T-helper 17 cell (primary cell): ENCODE measurements around the gene MAK. TPM values are rescaled to one million over a fixed set of nuclear protein-coding genes. Genes with fewer than 3 reads are reported as not detected.
"Not testable (repeated sequence)": the region's sequence is repeated elsewhere in the genome, so short reads cannot be mapped to it uniquely, and the experiment has no call there.

Experiments
- ATAC-seq: fragments of 150-1000 bp; cut with Tn5 transposase; 2 replicates; pipeline ENCODE4 v1.10.0; 2021; ENCODE audit warnings: mild to moderate bottlenecking, moderate library complexity
- DNase-seq, 3 donors: peaks; one replicate each; pipeline versions ENCODE4 v3.0.0 to v3.0.0-alpha.2; 2020 to 2021
- H3K9me3 ChIP-seq: one replicate; pipeline ENCODE4 v1.7.0; 2013; ENCODE audit warnings: low read length, mild to moderate bottlenecking; ENCODE audit not compliant: control insufficient read depth, poor library complexity, severe bottlenecking
- H3K27ac Mint-ChIP-seq: one replicate; pipeline ENCODE4 v1.8.0; 2022; ENCODE audit warnings: mild to moderate bottlenecking, moderate library complexity, mixed read lengths
- H3K27me3 Mint-ChIP-seq: one replicate; pipeline ENCODE4 v1.8.0; 2022; ENCODE audit warnings: mixed read lengths
- H3K36me3 Mint-ChIP-seq: one replicate; pipeline ENCODE4 v1.8.0; 2022; ENCODE audit warnings: low read depth, mixed read lengths
- H3K4me1 Mint-ChIP-seq: one replicate; pipeline ENCODE4 v1.8.0; 2022; ENCODE audit warnings: mild to moderate bottlenecking, mixed read lengths
- H3K4me3 Mint-ChIP-seq: one replicate; pipeline ENCODE4 v1.8.0; 2022; ENCODE audit warnings: mild to moderate bottlenecking, moderate library complexity, mixed read lengths
- total RNA-seq, 4 donors: library from RNA in 2 of 4; stranded (reverse) in 2 of 4; gene quantifications; one replicate each; pipeline ENCODE4 v1.2.3 and lab custom pipeline; 2022 to 2026

Gene MAK
- total RNA-seq, 2 donors from 2014 or later: 0.75 to 0.78 TPM

DNA sequence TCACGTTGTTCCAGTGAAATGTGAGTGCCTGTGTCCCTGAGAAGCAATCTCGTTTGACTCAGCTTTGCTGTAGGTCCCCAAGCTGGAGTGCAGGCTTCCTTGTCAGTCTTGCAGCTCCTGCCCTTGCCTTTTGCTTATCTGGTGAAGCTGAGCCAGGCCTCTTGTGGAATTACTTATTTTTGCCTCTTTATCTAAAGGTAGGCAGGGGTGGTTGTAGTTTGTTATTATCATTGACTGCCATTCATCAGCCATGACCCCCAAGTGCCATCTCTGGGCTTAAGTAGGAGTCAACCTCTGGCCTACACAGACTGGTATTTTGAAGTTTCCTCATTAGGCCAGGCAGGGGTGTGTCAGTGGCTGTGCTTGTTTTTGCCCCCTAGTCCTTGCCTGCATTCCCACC is 88.6 kb downstream of the MAK start:
- no peaks in the 10 kb centered on the region for H3K9me3 ChIP-seq
- peak overlapping the region; percentile 49 for H3K27ac Mint-ChIP-seq
- H3K36me3 Mint-ChIP-seq: peaks cover 7% of the 10 kb centered on the region
- no peak overlapping the region for H3K4me3 Mint-ChIP-seq
- peaks cover 50% of the 10 kb centered on the region for H3K4me1 Mint-ChIP-seq
- DNase-seq (no peak), ATAC-seq (no peak)
- H3K27me3 Mint-ChIP-seq: no peaks in the 10 kb centered on the region

DNA sequence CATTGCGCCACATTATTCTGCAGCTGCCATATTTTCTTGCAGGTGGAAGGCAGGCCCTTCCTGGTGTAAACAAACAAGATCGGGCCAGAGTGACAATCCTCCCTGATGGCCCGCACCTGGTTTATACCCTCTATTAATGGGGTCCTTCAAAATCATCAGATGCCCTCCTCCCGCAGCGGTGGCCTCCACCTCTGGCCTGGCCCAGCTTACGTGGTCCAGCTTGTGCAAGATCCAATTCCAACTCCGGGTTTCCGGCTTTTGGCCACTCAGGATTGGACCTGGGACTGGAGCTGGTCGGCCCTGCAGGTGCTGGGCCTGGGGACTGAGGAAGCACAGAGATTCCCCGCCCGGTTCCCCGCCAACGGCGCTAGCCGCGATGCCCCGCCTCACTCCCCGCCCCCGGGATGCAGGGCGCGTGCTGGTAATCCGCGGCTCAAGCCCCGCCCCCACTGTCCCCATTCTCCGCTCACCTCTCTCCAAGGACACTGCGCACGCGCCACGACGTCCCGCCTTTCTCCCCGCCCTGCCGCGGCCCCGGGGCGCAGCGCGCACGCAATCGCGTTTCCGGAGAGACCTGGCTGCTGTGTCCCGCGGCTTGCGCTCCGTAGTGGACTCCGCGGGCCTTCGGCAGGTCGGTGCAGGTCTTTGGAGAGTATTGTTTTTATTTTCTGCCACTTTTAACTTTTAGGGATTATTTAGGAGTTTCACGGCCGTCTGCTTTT is 90.9 kb downstream of the MAK start, which contains the start of gene TMEM14B:
TMEM14B (plus strand) TSS at position 555 of the 722 bp plus-strand sequence. CDS start 1,441 bp downstream, outside the sequence.
- peaks cover 41% of the 10 kb centered on the region for H3K4me1 Mint-ChIP-seq

DNA sequence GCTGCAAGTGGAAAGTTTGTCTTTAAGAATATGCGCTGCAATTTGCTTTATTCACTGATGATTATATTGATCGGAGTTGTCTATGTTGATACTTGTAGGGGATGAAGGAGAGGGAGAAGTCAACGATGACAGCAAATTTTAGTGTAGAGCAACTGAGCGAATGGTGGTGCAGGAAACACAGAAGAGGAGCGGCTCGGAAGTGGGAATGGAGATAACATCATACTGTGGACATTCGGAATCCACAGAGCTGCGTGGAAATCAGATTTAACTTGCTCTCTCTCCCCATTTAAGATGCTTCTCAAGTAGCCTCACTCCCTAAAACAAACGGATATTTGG is 91.5 kb downstream of the MAK start:
- DNase-seq (no peak), ATAC-seq (no peak)
- H3K9me3 ChIP-seq: no peaks in the 10 kb centered on the region
- H3K4me3 Mint-ChIP-seq: peak overlapping the region; percentile 92
- no peaks in the 10 kb centered on the region for H3K27me3 Mint-ChIP-seq
- H3K27ac Mint-ChIP-seq: peak overlapping the region; percentile 95
- peaks cover 2% of the 10 kb centered on the region for H3K36me3 Mint-ChIP-seq
- H3K4me1 Mint-ChIP-seq: peaks cover 41% of the 10 kb centered on the region

More for the DNA sequence above, 90.9 kb downstream of the MAK start, which contains the start of gene TMEM14B:
- Mint-ChIP-seq H3K27me3 (no peaks in the 10 kb centered on the region), H3K27ac (peak within 1 kb of the TSS; percentile 95), H3K4me3 (peak within 1 kb of the TSS; percentile 92), H3K36me3 (peaks cover 2% of the 10 kb centered on the region)
- DNase-seq (peak; percentile 99 to 100 (median 100)), ATAC-seq (peak; percentile 97)
- H3K9me3 ChIP-seq: no peaks in the 10 kb centered on the region

DNA sequence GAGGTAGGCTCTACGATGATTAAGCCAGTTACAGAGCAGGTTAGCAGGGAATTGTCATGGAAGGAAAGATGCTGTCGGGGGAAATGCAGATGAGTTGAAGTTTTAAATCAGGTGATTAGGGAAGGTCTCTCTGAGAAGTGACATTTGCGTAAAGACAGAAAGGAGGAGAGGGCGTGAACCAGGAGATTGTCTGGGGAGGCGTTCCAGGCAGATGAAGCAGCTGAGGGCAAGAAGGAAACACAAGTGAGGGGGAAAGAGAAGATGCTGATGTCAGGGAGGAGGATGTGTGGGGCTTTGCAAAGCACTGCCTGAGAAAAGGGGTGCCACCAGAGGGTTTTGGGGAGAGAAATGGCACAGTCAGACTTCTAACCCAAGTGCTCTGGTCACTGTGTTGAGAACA is 93.2 kb downstream of the MAK start:
- no peak for DNase-seq
- H3K4me1 Mint-ChIP-seq: peaks cover 32% of the 10 kb centered on the region
- no peaks in the 10 kb centered on the region for H3K9me3 ChIP-seq
- no peak for ATAC-seq
- no peak overlapping the region for H3K27ac Mint-ChIP-seq
- H3K36me3 Mint-ChIP-seq: peaks cover 2% of the 10 kb centered on the region
- H3K27me3 Mint-ChIP-seq: no peaks in the 10 kb centered on the region
- H3K4me3 Mint-ChIP-seq: peak overlapping the region; percentile 59

DNA sequence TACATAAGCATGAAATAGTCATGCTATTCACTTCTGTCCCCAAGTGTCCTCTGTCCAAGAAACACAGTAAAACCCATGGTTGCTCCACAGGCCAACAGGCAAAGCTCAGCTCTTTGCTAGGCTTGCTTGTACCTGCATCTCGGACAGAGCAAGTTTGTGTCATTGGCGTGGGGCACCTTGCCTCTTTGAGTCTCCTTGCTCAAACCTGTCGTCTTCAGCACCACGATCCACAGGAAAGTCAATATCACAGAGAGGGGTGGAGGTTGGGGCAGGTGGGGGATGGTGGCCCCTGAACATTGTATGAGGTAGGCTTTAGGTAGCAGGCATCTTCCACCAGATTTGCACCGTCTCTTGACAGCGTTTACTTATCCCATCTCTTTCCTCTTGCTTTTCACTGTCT is 94.8 kb downstream of the MAK start:
- no peak for DNase-seq
- ATAC-seq: no peak
- no peak overlapping the region for H3K4me3 Mint-ChIP-seq
- H3K27me3 Mint-ChIP-seq: no peaks in the 10 kb centered on the region
- H3K36me3 Mint-ChIP-seq: peaks cover 2% of the 10 kb centered on the region
- no peaks in the 10 kb centered on the region for H3K9me3 ChIP-seq
- peaks cover 22% of the 10 kb centered on the region for H3K4me1 Mint-ChIP-seq
- no peak overlapping the region for H3K27ac Mint-ChIP-seq

DNA sequence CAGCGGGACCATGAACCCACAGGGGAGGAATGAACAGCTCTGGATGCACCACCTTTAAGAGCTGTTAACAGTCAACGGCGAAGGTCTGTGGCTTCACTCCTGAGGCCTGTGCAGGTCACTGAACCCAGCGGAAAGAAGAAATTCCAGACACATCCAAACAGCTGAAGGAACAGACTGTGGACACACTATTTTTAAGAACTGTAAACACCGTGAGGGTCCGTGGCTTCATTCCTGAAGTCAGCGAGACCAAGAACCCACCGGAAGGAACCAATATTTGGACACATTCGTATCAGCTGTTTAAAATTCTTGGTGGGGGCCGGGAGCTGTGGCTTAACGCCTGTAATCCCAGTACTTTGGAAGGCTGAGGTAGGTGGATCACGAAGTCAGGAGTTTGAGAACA is 96.1 kb downstream of the MAK start:
- Mint-ChIP-seq H3K27ac (no peak overlapping the region), H3K27me3 (no peaks in the 10 kb centered on the region), H3K4me3 (no peak overlapping the region), H3K36me3 (peaks cover 2% of the 10 kb centered on the region), H3K4me1 (peaks cover 19% of the 10 kb centered on the region)
- ATAC-seq (no peak), DNase-seq (no peak)
- H3K9me3 ChIP-seq: no peaks in the 10 kb centered on the region

DNA sequence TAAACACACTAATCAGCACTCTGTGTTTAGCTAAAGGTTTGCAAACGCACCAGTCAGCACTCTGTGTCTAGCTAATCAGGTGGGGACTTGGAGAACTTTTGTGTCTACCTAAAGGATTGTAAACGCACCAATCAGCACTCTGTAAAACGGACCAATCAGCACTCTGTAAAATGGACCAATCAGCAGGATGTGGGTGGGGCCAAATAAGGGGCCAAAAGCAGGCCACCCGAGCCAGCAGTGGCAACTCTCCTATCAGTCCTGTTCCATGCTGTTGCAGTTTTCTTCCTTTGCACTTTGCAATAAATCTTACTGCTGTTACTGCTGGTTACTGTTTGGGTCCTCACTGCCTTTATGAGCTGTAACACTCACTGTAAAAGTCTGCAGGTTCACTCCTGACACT is 96.7 kb downstream of the MAK start:
- H3K36me3 Mint-ChIP-seq, H3K27ac Mint-ChIP-seq, H3K9me3 ChIP-seq, ATAC-seq, H3K4me3 Mint-ChIP-seq, DNase-seq, H3K27me3 Mint-ChIP-seq: not testable (repeated sequence)
- H3K4me1 Mint-ChIP-seq: peaks cover 15% of the 10 kb centered on the region

DNA sequence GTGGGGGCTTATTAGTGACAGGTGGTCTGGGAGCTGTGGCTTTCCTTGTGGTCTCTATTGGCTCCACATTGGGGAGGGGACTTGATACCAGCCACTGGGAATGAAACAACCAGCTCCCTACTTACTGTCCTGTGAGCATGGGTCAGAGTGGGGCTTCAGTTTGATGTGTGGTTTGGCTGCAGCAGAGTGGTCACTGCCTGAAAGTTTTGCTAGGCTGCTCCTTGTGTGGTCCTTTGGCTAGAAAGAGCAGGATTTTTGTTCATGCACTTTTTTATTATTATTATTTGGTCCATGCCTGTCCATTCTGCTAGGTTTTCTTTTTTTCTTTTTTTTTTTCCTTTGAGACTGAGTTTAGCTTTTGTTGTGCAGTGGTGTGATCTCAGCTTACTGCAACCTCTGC is 98.3 kb downstream of the MAK start:
- Mint-ChIP-seq H3K27ac (no peak overlapping the region), H3K27me3 (no peaks in the 10 kb centered on the region), H3K4me3 (no peak overlapping the region), H3K4me1 (peaks cover 9% of the 10 kb centered on the region), H3K36me3 (no peaks in the 10 kb centered on the region)
- DNase-seq (no peak), ATAC-seq (no peak)
- no peaks in the 10 kb centered on the region for H3K9me3 ChIP-seq

DNA sequence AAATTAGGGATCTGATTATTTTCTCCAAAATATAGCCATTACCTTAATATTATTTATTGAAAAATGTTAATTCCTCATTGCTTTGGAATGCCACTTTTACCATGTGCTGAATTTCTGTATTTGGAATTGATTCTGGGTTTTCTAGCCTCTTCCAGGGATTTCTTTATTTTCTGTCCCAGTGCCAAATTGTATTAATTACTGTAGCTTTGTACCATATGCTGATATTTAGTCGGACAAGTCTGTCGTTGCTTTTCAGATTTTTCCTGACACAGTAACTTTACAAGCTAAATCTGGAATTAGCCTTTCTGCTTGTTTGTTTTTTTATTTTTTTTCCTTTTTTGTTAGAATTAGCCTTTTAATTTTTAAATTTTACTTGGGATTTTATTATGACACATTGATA is 101.6 kb downstream of the MAK start:
- Mint-ChIP-seq H3K27me3 (no peaks in the 10 kb centered on the region), H3K27ac (no peak overlapping the region), H3K4me1 (peaks cover 4% of the 10 kb centered on the region), H3K4me3 (no peak overlapping the region), H3K36me3 (no peaks in the 10 kb centered on the region)
- no peak for ATAC-seq
- DNase-seq: no peak
- H3K9me3 ChIP-seq: no peaks in the 10 kb centered on the region

DNA sequence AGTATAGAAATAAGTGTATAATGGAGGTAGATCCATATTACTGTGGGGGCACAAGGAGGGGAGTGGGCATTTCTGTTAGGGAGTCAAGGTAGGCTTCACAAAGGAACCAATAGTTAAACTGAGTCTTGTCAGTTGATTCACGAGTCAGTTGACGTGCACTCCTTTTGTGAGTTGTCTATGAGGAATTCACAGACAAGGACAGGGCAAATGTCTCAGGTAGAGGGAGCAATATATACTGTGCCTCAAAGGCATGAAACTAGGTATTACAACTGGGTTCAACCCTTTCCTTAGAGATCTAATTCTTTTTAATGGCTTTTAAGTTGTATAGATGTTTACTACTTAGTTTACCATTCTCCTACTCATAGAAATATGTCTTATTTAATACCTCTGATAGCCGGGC is 104.5 kb downstream of the MAK start:
- ATAC-seq (no peak), DNase-seq (no peak)
- no peak overlapping the region for H3K27ac Mint-ChIP-seq
- peaks cover 2% of the 10 kb centered on the region for H3K36me3 Mint-ChIP-seq
- H3K4me1 Mint-ChIP-seq: peaks cover 7% of the 10 kb centered on the region
- no peaks in the 10 kb centered on the region for H3K27me3 Mint-ChIP-seq
- H3K4me3 Mint-ChIP-seq: no peak overlapping the region
- H3K9me3 ChIP-seq: no peaks in the 10 kb centered on the region

DNA sequence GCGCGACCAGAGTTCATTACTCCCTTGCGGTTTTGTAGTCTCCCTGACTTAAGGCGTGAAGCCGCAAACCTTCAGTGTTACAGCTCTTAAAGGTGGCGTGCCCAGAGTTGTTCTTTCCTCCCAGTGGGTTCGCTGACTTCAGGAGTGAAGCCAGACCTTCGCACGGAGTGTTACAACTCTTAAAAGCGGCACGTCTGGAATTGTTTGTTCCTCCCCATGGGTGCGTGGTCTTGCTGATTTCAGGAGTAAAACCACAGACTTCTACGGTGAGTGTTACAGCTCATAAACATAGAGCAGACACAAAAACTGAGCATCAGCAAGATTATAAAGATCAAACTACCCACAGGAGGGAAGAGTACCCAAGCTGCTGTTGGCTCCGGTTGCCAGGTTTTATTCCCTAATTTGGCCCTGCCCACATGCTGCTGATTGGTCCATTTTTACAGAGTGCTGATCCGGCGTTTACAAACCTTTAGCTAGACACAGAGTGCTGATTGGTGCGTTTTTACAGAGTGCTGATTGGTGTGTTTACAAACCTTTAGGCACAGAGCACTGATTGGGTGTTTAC is 105.1 kb downstream of the MAK start:
- H3K9me3 ChIP-seq: no peaks in the 10 kb centered on the region
- no peak overlapping the region for H3K27ac Mint-ChIP-seq
- no peaks in the 10 kb centered on the region for H3K27me3 Mint-ChIP-seq
- no peak for ATAC-seq
- peaks cover 3% of the 10 kb centered on the region for H3K36me3 Mint-ChIP-seq
- H3K4me3 Mint-ChIP-seq: no peak overlapping the region
- no peak for DNase-seq
- peaks cover 8% of the 10 kb centered on the region for H3K4me1 Mint-ChIP-seq

DNA sequence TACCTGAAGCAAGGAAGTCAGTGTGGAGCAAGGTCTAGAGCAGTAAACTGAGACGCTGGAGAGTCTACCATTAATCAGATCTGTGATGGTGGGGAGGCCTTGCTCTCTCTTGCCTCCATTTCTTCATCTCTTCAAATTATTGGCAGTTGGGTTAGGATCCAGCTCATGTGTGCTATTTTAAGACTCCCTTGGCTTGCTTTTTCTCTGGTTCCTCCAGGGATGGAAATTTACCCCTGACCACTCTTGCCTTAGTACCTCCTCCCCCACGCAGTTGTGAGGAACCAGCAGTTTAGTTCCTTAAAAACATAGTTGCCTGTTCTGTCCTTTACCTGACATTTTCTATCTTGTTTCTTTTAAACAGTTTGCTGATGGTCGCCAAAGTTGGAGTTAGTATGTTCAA is 108.1 kb downstream of the MAK start:
- H3K9me3 ChIP-seq: no peaks in the 10 kb centered on the region
- no peak for DNase-seq
- no peaks in the 10 kb centered on the region for H3K27me3 Mint-ChIP-seq
- H3K27ac Mint-ChIP-seq: no peak overlapping the region
- peaks cover 18% of the 10 kb centered on the region for H3K4me1 Mint-ChIP-seq
- H3K4me3 Mint-ChIP-seq: no peak overlapping the region
- ATAC-seq: no peak
- H3K36me3 Mint-ChIP-seq: peaks cover 9% of the 10 kb centered on the region

DNA sequence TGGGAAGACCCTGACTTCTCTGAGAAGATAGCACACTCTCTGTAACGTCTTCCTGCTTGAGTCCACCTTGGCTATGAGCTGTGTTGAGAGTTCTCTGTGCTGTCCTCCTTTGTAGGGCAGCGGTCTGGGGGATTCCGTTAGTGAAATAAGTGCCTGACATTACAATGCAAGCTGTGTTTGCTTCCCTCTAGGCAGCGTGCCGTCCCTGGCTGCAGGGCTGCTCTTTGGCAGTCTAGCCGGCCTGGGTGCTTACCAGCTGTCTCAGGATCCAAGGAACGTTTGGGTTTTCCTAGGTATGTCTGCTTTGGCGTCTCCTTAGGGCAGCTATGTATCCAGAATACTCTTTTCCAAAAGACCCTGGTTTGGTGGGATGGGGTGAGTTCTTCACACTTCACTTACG is 112.6 kb downstream of the MAK start:
- no peaks in the 10 kb centered on the region for H3K27me3 Mint-ChIP-seq
- H3K36me3 Mint-ChIP-seq: peaks cover 9% of the 10 kb centered on the region
- DNase-seq (no peak), ATAC-seq (no peak)
- no peaks in the 10 kb centered on the region for H3K9me3 ChIP-seq
- peak overlapping the region; percentile 49 for H3K4me3 Mint-ChIP-seq
- peaks cover 38% of the 10 kb centered on the region for H3K4me1 Mint-ChIP-seq
- H3K27ac Mint-ChIP-seq: no peak overlapping the region

DNA sequence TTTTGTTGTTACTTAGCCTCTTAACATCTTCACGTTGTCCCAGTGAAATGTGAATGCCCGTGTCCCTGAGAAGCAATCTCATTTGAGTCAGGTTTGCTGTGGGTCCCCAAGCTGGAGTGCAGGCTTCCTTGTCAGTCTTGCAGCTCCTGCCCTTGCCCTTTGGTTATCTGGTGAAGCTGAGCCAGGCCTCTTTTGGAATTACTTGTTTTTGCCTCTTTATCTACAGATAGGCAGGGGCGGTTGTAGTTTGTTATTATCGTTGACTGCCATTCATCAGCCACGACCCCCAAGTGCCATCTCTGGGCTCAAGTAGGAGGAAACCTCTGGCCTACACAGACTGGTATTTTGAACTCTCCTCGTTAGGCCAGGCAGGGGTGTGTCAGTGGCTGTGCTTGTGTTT is 113.3 kb downstream of the MAK start:
- DNase-seq (no peak), ATAC-seq (no peak)
- H3K4me1 Mint-ChIP-seq: peaks cover 35% of the 10 kb centered on the region
- H3K36me3 Mint-ChIP-seq: peaks cover 7% of the 10 kb centered on the region
- H3K27me3 Mint-ChIP-seq: no peaks in the 10 kb centered on the region
- H3K4me3 Mint-ChIP-seq: no peak overlapping the region
- no peak overlapping the region for H3K27ac Mint-ChIP-seq
- no peaks in the 10 kb centered on the region for H3K9me3 ChIP-seq
